Transverse colon (tissue), 4 donors: ENCODE measurements around the gene UTP25. TPM values are rescaled to one million over a fixed set of nuclear protein-coding genes. Genes with fewer than 3 reads are reported as not detected.
"Not testable (repeated sequence)": the region's sequence is repeated elsewhere in the genome, so short reads cannot be mapped to it uniquely, and the experiment has no call there.

Source experiments
- DNase-seq: peaks from one replicate; pipeline ENCODE4 v3.0.0-alpha.2; 2019
- H3K27ac ChIP-seq, 4 donors: fragments of 200-600 bp; sonication (generic); 2 replicates each; pipeline ENCODE4 v1.5.1; 2016 to 2018; ENCODE audit warnings: inconsistent platforms in 4 of 4
- H3K27me3 ChIP-seq: fragments of 200-600 bp; sonication (generic); 2 replicates; pipeline ENCODE4 v1.5.1; 2017; ENCODE audit warnings: inconsistent platforms
- H3K36me3 ChIP-seq, 4 donors: fragments of 200-600 bp; sonication (generic); 2 replicates each; pipeline ENCODE4 v1.5.1; 2017 to 2019; ENCODE audit warnings: inconsistent platforms in 4 of 4
- H3K4me1 ChIP-seq, 4 donors: fragments of 200-600 bp; sonication (generic); 2 replicates each; pipeline ENCODE4 v1.5.1; 2017 to 2020; ENCODE audit warnings: inconsistent platforms in 4 of 4
- H3K4me3 ChIP-seq, 4 donors: fragments of 200-600 bp; sonication (generic); 1 replicate in 1 of 4; 2 replicates in 3 of 4; pipeline versions ENCODE4 v1.5.1 to v1.6.1; 2017 to 2019; ENCODE audit warnings: inconsistent platforms in 4 of 4
- H3K9me3 ChIP-seq, 2 donors: fragments of 200-600 bp; sonication (generic); 2 replicates each; pipeline ENCODE4 v1.5.1; 2017 to 2019; ENCODE audit warnings: inconsistent platforms in 2 of 2
- CTCF ChIP-seq, 5 experiments: fragments of 200-600 bp in 3 of 5; fragments of 450-650 bp in 2 of 5; sonication (generic) in 3 of 5; IDR thresholded peaks; 1 replicate in 2 of 5; 2 replicates in 3 of 5; pipeline ENCODE4 v1.5.1; 2016 to 2017; ENCODE audit warnings: antibody characterized with exemption in 5 of 5, inconsistent platforms in 3 of 5, mild to moderate bottlenecking in 2 of 5, moderate library complexity in 1 of 5
- EP300 ChIP-seq: sonication (generic); formaldehyde crosslinking; IDR thresholded peaks from one replicate; pipeline ENCODE4 v1.6.1; 2017; ENCODE audit warnings: antibody characterized with exemption, low read depth
- POLR2A ChIP-seq: fragments of 450-650 bp; IDR thresholded peaks from one replicate; pipeline ENCODE4 v1.6.1; 2016; ENCODE audit warnings: antibody characterized with exemption, mild to moderate bottlenecking, moderate library complexity
- POLR2AphosphoS5 ChIP-seq, 3 donors: sonication (generic); formaldehyde crosslinking; IDR thresholded peaks; one replicate each; pipeline ENCODE4 v1.6.1; 2016; ENCODE audit warnings: antibody characterized with exemption in 3 of 3
- WGBS, 2 donors: methylation state at CpG; one replicate each; pipeline ENCODE4 v1.1.5; 2018; ENCODE audit warnings: low coverage in 1 of 2; 5-methylcytosine and 5-hydroxymethylcytosine counted together
- in situ Hi-C, 4 donors: fragments of 200-750 bp; cut with MboI; loops; one replicate each; pipeline versions ENCODE4 v1.15.0 to v1.15.1; 2017; ENCODE audit warnings: low sequenced_read_pairs in 3 of 4, low pct_ligation_motif_present in 1 of 4, low pct_unique_long_range_greater_than_20kb in 1 of 4
- intact Hi-C: fragments of 100-400 bp; cut with DNase I; formaldehyde crosslinking; loops from one replicate; pipeline ENCODE4 v1.15.1; 2023; ENCODE audit warnings: low total_unique reads
- total RNA-seq, 4 donors: library from RNA; depleted of rRNA; stranded (reverse); fragments of >200 nt; gene quantifications; one replicate each; pipeline ENCODE4 v1.1.0, GENCODE V29; 2016

Gene UTP25
- total RNA-seq, 4 donors from 2014 or later, result 1.1 to 13.7 (median 6.1) TPM

- in situ Hi-C loops, result no loop called here
- WGBS, 2 donors, result 29 to 53% methylated on average over 1 to 3 of the region's 3 CpGs
- H3K9me3 ChIP-seq, result no peaks in the 10 kb centered on the region
- no peaks in the 10 kb centered on the region for H3K27me3 ChIP-seq
- no peak overlapping the region for H3K27ac ChIP-seq
- no peak overlapping the region for H3K4me3 ChIP-seq
- intact Hi-C loops, result no loop called here
- H3K4me1 ChIP-seq, result no peaks in the 10 kb centered on the region
- no peak for TF ChIP-seq POLR2A
- no peak for TF ChIP-seq POLR2AphosphoS5 (IDR thresholded peaks at IDR 0.05)
- TF ChIP-seq EP300, result no peak
- TF ChIP-seq CTCF (IDR thresholded peaks at IDR 0.05), result no peak
- no peak for DNase-seq
- H3K36me3 ChIP-seq, result no peaks in the 10 kb centered on the region
Measured at GRCh38 chr1:209899948-209900347, 72.2 kb downstream of the UTP25 start.

GRCh38 chr1:209900734-209901133 lies 73.0 kb downstream of the UTP25 start:
- Histone ChIP-seq H3K9me3 (no peaks in the 10 kb centered on the region), H3K27me3 (no peaks in the 10 kb centered on the region), H3K4me3 (no peak overlapping the region), H3K27ac (no peak overlapping the region), H3K4me1 (no peaks in the 10 kb centered on the region), H3K36me3 (no peaks in the 10 kb centered on the region)
- 100% methylated on average over 1 of the region's 1 CpG for WGBS, 2 donors
- DNase-seq, result no peak
- TF ChIP-seq POLR2A (no peak), EP300 (no peak), POLR2AphosphoS5 (IDR thresholded peaks at IDR 0.05) (no peak), CTCF (IDR thresholded peaks at IDR 0.05) (no peak)
- intact Hi-C loops (no loop called here), in situ Hi-C loops (no loop called here)

GRCh38 chr1:209901211-209901610 lies 73.4 kb downstream of the UTP25 start:
- intact Hi-C loops (no loop called here), in situ Hi-C loops (no loop called here)
- Histone ChIP-seq H3K27ac (no peak overlapping the region), H3K36me3 (no peaks in the 10 kb centered on the region), H3K4me1 (no peaks in the 10 kb centered on the region), H3K9me3 (no peaks in the 10 kb centered on the region), H3K27me3 (no peaks in the 10 kb centered on the region), H3K4me3 (no peak overlapping the region)
- TF ChIP-seq POLR2A (no peak), POLR2AphosphoS5 (IDR thresholded peaks at IDR 0.05) (no peak), CTCF (IDR thresholded peaks at IDR 0.05) (no peak), EP300 (no peak)
- no peak for DNase-seq
- 85 to 88% methylated on average over 2 of the region's 2 CpGs for WGBS, 2 donors

GRCh38 chr1:209904774-209905173 lies 77.0 kb downstream of the UTP25 start:
- in situ Hi-C loops, H3K27ac ChIP-seq, H3K4me1 ChIP-seq, H3K9me3 ChIP-seq, H3K4me3 ChIP-seq, intact Hi-C loops, DNase-seq, H3K36me3 ChIP-seq, H3K27me3 ChIP-seq: not testable (repeated sequence)
- 75% methylated on average over 1 of the region's 1 CpG; no CpG with 5 or more reads in 1 of the 2 donors for whole genome bisulfite sequencing, 2 donors

Other genes with a start within 250 kb of the UTP25 start
- gene CAMK1G, start 244.3 kb upstream of the UTP25 start, total RNA-seq, result not detected
- 100 to 1,000 TPM in 3 of 4 donors, 10 to 100 TPM in 1; 47.2 to 147 (median 126) TPM for gene LAMB3, start 175.5 kb upstream of the UTP25 start, total RNA-seq
- gene G0S2, start 152.6 kb upstream of the UTP25 start, total RNA-seq, result 10 to 100 TPM in 2 of 4 donors, 1 to 10 TPM in 2; 1.8 to 84.2 (median 26.9) TPM
- gene HSD11B1, start 123.1 kb upstream of the UTP25 start, total RNA-seq, result 1 to 10 TPM in 3 of 4 donors, not detected in 1; 1.5 to 3.7 (median 2.6) TPM
- gene TRAF3IP3, start 71.9 kb upstream of the UTP25 start, total RNA-seq, result 10 to 100 TPM in 2 of 4 donors, 1 to 10 TPM in 2; 2.3 to 17.6 (median 6.8) TPM
- gene C1orf74, start 43.4 kb upstream of the UTP25 start, total RNA-seq, result 1 to 10 TPM in 2 of 4 donors, under 1 TPM in 1, not detected in 1; 0.20 to 2.7 (median 2.4) TPM
- 10 to 100 TPM; 26.1 to 78.0 (median 44.4) TPM for gene IRF6, start 21.8 kb upstream of the UTP25 start, total RNA-seq
- under 1 TPM in 1 of 4 donors, not detected in 3; under 0.01 TPM for gene SYT14, start 110.2 kb downstream of the UTP25 start, total RNA-seq